Subcutaneous abdominal adipose tissue (tissue), 5 donors: ENCODE results near the gene SGTA.

ENCODE experiments used
- H3K27ac ChIP-seq: one replicate; pipeline ENCODE4 v1.7.0; 2013; ENCODE audit warnings: low read depth, mild to moderate bottlenecking, inconsistent platforms, low read length, moderate library complexity
- H3K27me3 ChIP-seq, 5 donors: one replicate each; pipeline ENCODE4 v1.7.0; 2013; ENCODE audit warnings: low read length in 5 of 5, inconsistent platforms in 1 of 5; ENCODE audit not compliant: control insufficient read depth in 5 of 5, insufficient read depth in 4 of 5
- H3K36me3 ChIP-seq, 5 donors: one replicate each; pipeline ENCODE4 v1.7.0; 2013; ENCODE audit warnings: low read length in 5 of 5; ENCODE audit not compliant: control insufficient read depth in 5 of 5, insufficient read depth in 5 of 5
- H3K4me1 ChIP-seq, 5 donors: one replicate each; pipeline ENCODE4 v1.7.0; 2013; ENCODE audit warnings: low read length in 5 of 5, mild to moderate bottlenecking in 3 of 5, moderate library complexity in 1 of 5; ENCODE audit not compliant: control insufficient read depth in 5 of 5, insufficient read depth in 5 of 5
- H3K4me3 ChIP-seq, 5 donors: one replicate each; pipeline ENCODE4 v1.7.0; 2013; ENCODE audit warnings: low read length in 5 of 5, low read depth in 1 of 5
- H3K9ac ChIP-seq, 5 donors: one replicate each; pipeline ENCODE4 v1.7.0; 2013; ENCODE audit warnings: low read length in 5 of 5, mild to moderate bottlenecking in 4 of 5, moderate library complexity in 3 of 5
- H3K9me3 ChIP-seq, 5 donors: one replicate each; pipeline ENCODE4 v1.7.0; 2013; ENCODE audit warnings: low read length in 5 of 5; ENCODE audit not compliant: control insufficient read depth in 5 of 5
- donor health status: healthy.
- donor health status: healthy.
- donor health status: healthy.
- donor health status: healthy.
- donor health status: healthy.

The SGTA gene

GRCh38 chr19:2771786-2772674, 11.0 kb downstream of the SGTA start:
- Histone ChIP-seq H3K36me3 (peaks cover 0 to 28% (median 15%) of the 10 kb centered on the region in 5 donors), H3K9me3 (no peaks in the 10 kb centered on the region), H3K27me3 (no peaks in the 10 kb centered on the region), H3K27ac (no peak overlapping the region), H3K4me1 (peaks cover 3 to 53% (median 46%) of the 10 kb centered on the region in 5 donors), H3K4me3 (no peak overlapping the region), H3K9ac (no peak overlapping the region)

- Histone ChIP-seq H3K27me3 (no peaks in the 10 kb centered on the region), H3K4me1 (peaks cover 0 to 41% (median 35%) of the 10 kb centered on the region in 5 donors), H3K9ac (peak overlapping the region in 1 of 5 donors; percentile 48), H3K36me3 (peaks cover 0 to 44% (median 30%) of the 10 kb centered on the region in 5 donors), H3K27ac (no peak overlapping the region), H3K9me3 (no peaks in the 10 kb centered on the region), H3K4me3 (peak overlapping the region in 1 of 5 donors; percentile 34)
These were observed 12.7 kb downstream of the SGTA start for GRCh38 chr19:2770055-2771013.

DNA sequence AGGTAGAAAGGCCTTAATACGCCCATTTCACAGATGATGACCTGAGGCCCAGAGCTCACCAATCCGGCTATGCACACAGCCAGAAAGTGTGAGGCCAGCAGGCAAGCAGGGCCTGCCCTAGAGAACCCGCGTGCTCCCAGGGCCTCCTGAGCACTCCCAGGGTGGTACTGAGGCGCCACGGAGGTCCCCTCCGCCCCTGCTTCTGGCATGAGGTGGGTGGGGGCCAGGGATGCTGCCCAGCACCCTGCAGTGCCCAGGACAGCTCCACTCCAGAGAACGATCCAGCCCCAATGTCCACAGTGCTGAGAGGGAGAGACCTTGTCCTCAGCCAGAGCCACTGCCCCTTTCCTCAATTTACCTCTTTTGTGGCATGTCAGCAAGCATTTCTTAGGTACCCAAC, 13.9 kb downstream of the SGTA start:
- Histone ChIP-seq H3K4me3 (no peak overlapping the region), H3K9ac (no peak overlapping the region), H3K36me3 (peaks cover 0 to 55% (median 39%) of the 10 kb centered on the region in 5 donors), H3K27me3 (no peaks in the 10 kb centered on the region), H3K9me3 (no peaks in the 10 kb centered on the region), H3K27ac (no peak overlapping the region), H3K4me1 (peaks cover 0 to 30% (median 24%) of the 10 kb centered on the region in 5 donors)

DNA sequence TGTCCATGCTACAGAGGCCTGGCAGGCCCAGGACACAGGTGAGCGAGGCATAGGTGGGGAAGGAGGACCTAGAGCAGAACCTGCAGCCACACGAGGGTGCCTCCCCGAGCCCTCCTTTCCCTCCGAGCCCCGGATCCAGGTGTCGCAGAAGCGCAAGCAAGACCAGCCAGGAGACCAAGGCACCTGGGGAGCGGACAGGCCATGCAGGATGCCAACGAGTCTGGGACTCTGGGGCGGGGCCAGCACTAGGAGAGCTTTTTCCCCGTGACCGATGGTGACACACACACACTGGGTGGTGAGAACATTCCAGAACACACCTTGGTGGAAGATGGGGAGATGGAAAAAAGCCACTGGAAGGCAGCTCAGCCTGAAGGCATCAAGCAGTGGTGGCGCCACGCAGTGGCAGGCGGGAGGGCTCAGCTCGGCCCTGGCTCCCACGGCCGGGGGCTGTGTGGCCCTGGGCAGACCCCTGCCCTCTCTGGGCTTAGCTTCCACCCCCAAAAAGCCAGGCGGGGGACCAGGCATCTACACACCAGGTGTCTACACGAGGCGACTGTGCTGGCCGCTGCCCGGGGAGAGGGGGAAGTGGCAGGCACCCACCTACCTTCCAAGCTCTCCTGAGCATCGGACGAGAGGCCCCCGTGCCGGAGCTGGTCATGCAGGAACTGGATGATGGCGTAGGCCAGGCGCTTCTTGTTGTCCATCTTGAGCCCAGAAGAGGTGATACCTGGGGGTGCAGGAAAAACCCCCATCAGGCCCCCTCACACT, 14.5 kb downstream of the SGTA start:
- Histone ChIP-seq H3K4me3 (no peak overlapping the region), H3K27me3 (no peaks in the 10 kb centered on the region), H3K4me1 (peaks cover 0 to 25% (median 21%) of the 10 kb centered on the region in 5 donors), H3K36me3 (peaks cover 0 to 62% (median 45%) of the 10 kb centered on the region in 5 donors), H3K27ac (no peak overlapping the region), H3K9ac (no peak overlapping the region), H3K9me3 (no peaks in the 10 kb centered on the region)

DNA sequence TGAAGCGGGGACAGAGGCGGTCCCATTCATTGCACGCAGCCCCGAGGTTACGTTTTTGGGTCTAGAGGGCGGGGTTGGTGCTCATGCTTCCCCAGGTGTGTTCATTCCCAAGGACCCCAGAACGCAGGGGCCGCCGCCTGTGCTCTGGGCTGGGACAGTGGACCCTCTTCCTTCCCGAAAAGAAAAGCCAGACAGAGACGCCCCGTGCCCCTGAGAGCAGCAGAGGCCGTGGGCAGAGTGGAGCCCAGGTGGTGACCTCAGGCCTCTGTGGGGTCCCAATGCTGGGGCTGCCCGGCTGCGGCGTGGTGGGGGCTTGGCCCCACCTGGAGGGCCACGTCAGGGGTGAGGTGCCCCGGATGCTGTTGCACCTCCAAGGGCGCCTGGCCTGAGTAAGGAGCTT, 15.4 kb downstream of the SGTA start:
- peaks cover 0 to 71% (median 54%) of the 10 kb centered on the region in 5 donors for H3K36me3 ChIP-seq
- no peak overlapping the region for H3K9ac ChIP-seq
- H3K27ac ChIP-seq = no peak overlapping the region
- H3K27me3 ChIP-seq = no peaks in the 10 kb centered on the region
- H3K9me3 ChIP-seq = no peaks in the 10 kb centered on the region
- peaks cover 0 to 25% (median 21%) of the 10 kb centered on the region in 5 donors for H3K4me1 ChIP-seq
- H3K4me3 ChIP-seq = no peak overlapping the region

GRCh38 chr19:2766594-2767372, 16.3 kb downstream of the SGTA start:
- peaks cover 0 to 25% (median 18%) of the 10 kb centered on the region in 5 donors for H3K4me1 ChIP-seq
- no peak overlapping the region for H3K27ac ChIP-seq
- peaks cover 0 to 77% (median 63%) of the 10 kb centered on the region in 5 donors for H3K36me3 ChIP-seq
- H3K27me3 ChIP-seq = no peaks in the 10 kb centered on the region
- H3K4me3 ChIP-seq = no peak overlapping the region
- no peak overlapping the region for H3K9ac ChIP-seq
- H3K9me3 ChIP-seq = no peaks in the 10 kb centered on the region

DNA sequence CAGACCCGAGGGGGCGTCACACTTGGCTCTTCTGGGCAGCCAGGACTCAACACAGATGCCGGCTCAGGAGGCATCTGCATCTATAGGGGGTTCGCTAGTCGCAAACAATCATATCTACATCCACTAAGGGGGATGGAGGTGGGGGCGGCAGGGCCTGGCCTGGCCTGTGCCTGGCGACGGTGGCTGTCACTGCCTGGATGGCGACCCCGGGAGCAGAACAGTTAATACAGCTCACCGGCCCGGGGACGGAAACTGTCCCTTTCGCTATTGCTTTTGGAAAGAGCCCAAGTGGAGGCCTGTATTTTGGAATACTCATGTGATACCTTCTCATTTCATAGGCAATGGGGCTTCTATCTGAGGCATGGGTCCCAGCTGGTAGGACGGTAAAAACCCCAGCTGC, 17.7 kb downstream of the SGTA start:
- H3K27ac ChIP-seq = no peak overlapping the region
- H3K9ac ChIP-seq = no peak overlapping the region
- H3K27me3 ChIP-seq = no peaks in the 10 kb centered on the region
- no peak overlapping the region for H3K4me3 ChIP-seq
- H3K36me3 ChIP-seq = peaks cover 0 to 87% (median 71%) of the 10 kb centered on the region in 5 donors
- no peaks in the 10 kb centered on the region for H3K9me3 ChIP-seq
- peaks cover 0 to 13% (median 9%) of the 10 kb centered on the region in 5 donors for H3K4me1 ChIP-seq

DNA sequence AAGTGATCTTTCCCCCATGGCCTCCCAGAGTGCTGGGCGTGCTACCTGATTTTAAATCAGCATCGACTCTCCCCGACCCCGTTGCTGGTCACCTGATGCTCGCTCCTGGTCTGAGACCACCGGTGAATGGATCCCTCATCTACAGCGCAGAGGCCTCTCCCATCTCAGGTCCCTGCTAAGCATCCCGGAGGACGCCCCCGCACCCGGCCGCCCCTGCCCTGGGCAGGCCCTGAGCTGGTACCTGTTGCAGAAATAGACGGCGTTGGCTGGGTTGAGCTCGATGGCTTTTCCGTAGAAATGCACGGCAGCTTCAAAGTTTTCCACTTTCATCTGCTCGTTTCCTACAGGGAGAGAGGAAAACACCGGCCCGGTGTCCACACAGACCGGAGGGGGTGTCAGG, 18.1 kb downstream of the SGTA start:
- peaks cover 0 to 89% (median 72%) of the 10 kb centered on the region in 5 donors for H3K36me3 ChIP-seq
- no peaks in the 10 kb centered on the region for H3K9me3 ChIP-seq
- peaks cover 0 to 8% (median 5%) of the 10 kb centered on the region in 5 donors for H3K4me1 ChIP-seq
- no peak overlapping the region for H3K4me3 ChIP-seq
- no peak overlapping the region for H3K9ac ChIP-seq
- no peaks in the 10 kb centered on the region for H3K27me3 ChIP-seq
- no peak overlapping the region for H3K27ac ChIP-seq

GRCh38 chr19:2763687-2764086, 19.4 kb downstream of the SGTA start:
- no peaks in the 10 kb centered on the region for H3K4me1 ChIP-seq
- H3K4me3 ChIP-seq = no peak overlapping the region
- H3K9me3 ChIP-seq = no peaks in the 10 kb centered on the region
- H3K9ac ChIP-seq = no peak overlapping the region
- no peak overlapping the region for H3K27ac ChIP-seq
- peaks cover 0 to 96% (median 83%) of the 10 kb centered on the region in 5 donors for H3K36me3 ChIP-seq
- no peaks in the 10 kb centered on the region for H3K27me3 ChIP-seq
